NB4 (cell line): ENCODE results near the gene MUSTN1.

Experiments used
- POLR2A ChIP-seq: IDR thresholded peaks from 2 replicates; pipeline ENCODE4 v1.6.1; 2011; ENCODE audit warnings: mild to moderate bottlenecking; ENCODE audit not compliant: insufficient read length; ENCODE audit errors: extremely low read depth
- TF ChIP-seq, protein P1 (sequence below): IDR thresholded peaks from one replicate; pipeline ENCODE4 v1.5.1; 2012; ENCODE audit warnings: low read depth, low read length
- TF ChIP-seq, protein P2 (sequence below): IDR thresholded peaks from 2 replicates; pipeline ENCODE4 v1.6.1; 2011; ENCODE audit warnings: low read depth, low read length

DNA sequence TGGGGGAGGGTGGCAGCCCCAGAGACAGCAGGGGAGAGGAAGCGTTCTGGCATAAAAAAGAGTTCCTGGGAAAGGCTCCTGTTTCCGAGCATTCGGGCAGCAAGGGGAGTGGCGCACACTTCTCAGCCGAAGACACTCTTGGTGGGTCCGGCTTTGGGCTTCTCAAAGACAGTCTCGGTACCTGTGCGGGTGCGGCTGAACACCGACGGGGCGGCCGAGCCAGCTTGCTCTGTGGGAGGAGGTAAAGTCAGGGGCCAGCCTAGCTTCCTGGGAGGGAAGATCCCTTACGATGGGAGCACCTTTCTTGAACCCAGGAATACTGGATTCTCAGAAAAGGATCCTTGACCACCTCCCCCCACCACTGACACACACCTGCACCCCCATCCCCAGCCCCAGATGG lies 1.6 kb downstream of the MUSTN1 start:
- TF ChIP-seq, protein P1, sequence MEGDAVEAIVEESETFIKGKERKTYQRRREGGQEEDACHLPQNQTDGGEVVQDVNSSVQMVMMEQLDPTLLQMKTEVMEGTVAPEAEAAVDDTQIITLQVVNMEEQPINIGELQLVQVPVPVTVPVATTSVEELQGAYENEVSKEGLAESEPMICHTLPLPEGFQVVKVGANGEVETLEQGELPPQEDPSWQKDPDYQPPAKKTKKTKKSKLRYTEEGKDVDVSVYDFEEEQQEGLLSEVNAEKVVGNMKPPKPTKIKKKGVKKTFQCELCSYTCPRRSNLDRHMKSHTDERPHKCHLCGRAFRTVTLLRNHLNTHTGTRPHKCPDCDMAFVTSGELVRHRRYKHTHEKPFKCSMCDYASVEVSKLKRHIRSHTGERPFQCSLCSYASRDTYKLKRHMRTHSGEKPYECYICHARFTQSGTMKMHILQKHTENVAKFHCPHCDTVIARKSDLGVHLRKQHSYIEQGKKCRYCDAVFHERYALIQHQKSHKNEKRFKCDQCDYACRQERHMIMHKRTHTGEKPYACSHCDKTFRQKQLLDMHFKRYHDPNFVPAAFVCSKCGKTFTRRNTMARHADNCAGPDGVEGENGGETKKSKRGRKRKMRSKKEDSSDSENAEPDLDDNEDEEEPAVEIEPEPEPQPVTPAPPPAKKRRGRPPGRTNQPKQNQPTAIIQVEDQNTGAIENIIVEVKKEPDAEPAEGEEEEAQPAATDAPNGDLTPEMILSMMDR: no peak
- TF ChIP-seq POLR2A: no peak
- TF ChIP-seq, protein P2, sequence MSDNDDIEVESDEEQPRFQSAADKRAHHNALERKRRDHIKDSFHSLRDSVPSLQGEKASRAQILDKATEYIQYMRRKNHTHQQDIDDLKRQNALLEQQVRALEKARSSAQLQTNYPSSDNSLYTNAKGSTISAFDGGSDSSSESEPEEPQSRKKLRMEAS: no peak
